Fibroblast of lung (primary cell): ENCODE measurements around the gene TRIM34. TPM values are rescaled to one million over a fixed set of nuclear protein-coding genes. Genes with fewer than 3 reads are reported as not detected.

Experiments
- DNase-seq, 2 donors: peaks; one replicate each; pipeline versions ENCODE4 v3.0.0 to v3.0.0-alpha.2; 2010; ENCODE audit warnings: low read depth in 2 of 2
- H2AFZ ChIP-seq: 2 replicates; pipeline ENCODE4 v1.5.1; 2012; ENCODE audit warnings: low read length, control low read depth, inconsistent platforms
- H3K27ac ChIP-seq: 2 replicates; pipeline ENCODE4 v1.5.1; 2011; ENCODE audit warnings: low read length, control low read depth; ENCODE audit not compliant: insufficient read depth
- H3K27me3 ChIP-seq: 2 replicates; pipeline ENCODE4 v1.5.1; 2011; ENCODE audit warnings: mild to moderate bottlenecking, low read length; ENCODE audit not compliant: control insufficient read depth, insufficient read depth
- H3K36me3 ChIP-seq: 2 replicates; pipeline ENCODE4 v1.5.1; 2011; ENCODE audit warnings: low read length; ENCODE audit not compliant: control insufficient read depth, insufficient read depth
- H3K4me1 ChIP-seq: 2 replicates; pipeline ENCODE4 v1.5.1; 2011; ENCODE audit warnings: low read length; ENCODE audit not compliant: control insufficient read depth, insufficient read depth; ENCODE audit errors: extremely low read depth
- H3K4me2 ChIP-seq: 2 replicates; pipeline ENCODE4 v1.5.1; 2011; ENCODE audit warnings: low read length, control low read depth; ENCODE audit not compliant: insufficient read depth; ENCODE audit errors: extremely low read depth
- H3K4me3 ChIP-seq, 4 experiments: fragments of 200-600 bp in 1 of 4; sonication (generic) in 1 of 4; replicated peaks in 1 of 4; 2 replicates each; pipeline ENCODE4 v1.5.1; 2011 to 2016; ENCODE audit warnings: low read length in 4 of 4, low read depth in 3 of 4, mild to moderate bottlenecking in 3 of 4, control low read depth in 2 of 4, inconsistent platforms in 1 of 4, mixed read lengths in 1 of 4; ENCODE audit not compliant: insufficient read depth in 1 of 4; ENCODE audit errors: control extremely low read depth in 1 of 4
- H3K79me2 ChIP-seq: 2 replicates; pipeline ENCODE4 v1.5.1; 2012; ENCODE audit warnings: mild to moderate bottlenecking, low read length, inconsistent platforms; ENCODE audit not compliant: control insufficient read depth, insufficient read depth
- H3K9ac ChIP-seq: 2 replicates; pipeline ENCODE4 v1.5.1; 2011; ENCODE audit warnings: mild to moderate bottlenecking, low read length, control low read depth; ENCODE audit not compliant: insufficient read depth
- H3K9me3 ChIP-seq: 2 replicates; pipeline ENCODE4 v1.5.1; 2012; ENCODE audit warnings: low read depth, low read length; ENCODE audit not compliant: control insufficient read depth, insufficient read depth
- H4K20me1 ChIP-seq: 2 replicates; pipeline ENCODE4 v1.5.1; 2011; ENCODE audit warnings: low read length; ENCODE audit not compliant: control insufficient read depth, insufficient read depth; ENCODE audit errors: extremely low read depth
- EZH2 ChIP-seq: IDR thresholded peaks from 2 replicates; pipeline ENCODE4 v1.5.1; 2012; ENCODE audit warnings: low read length, control low read depth, mild to moderate bottlenecking; ENCODE audit errors: missing control alignments
- polyA plus RNA-seq, 2 donors: library from polyadenylated mRNA; depleted of rRNA in 1 of 2; stranded (reverse) in 1 of 2; unstranded in 1 of 2; fragments of >200 nt; gene quantifications; 2 replicates each; pipeline ENCODE4 v1.2.1, GENCODE V29; 2011 to 2012; ENCODE audit warnings: missing spikeins in 1 of 2
- total RNA-seq: library from RNA; depleted of rRNA; stranded (reverse); fragments of >200 nt; gene quantifications from 2 replicates; pipeline ENCODE4 v1.2.1, GENCODE V29; 2014
- TF ChIP-seq, protein P1 (sequence below), 2 donors: IDR thresholded peaks in 1 of 2; conservative IDR thresholded peaks in 1 of 2; 1 replicate in 1 of 2; 2 replicates in 1 of 2; pipeline ENCODE4 v1.5.1; 2011 to 2012; ENCODE audit warnings: low read length in 2 of 2, control low read depth in 1 of 2, inconsistent platforms in 1 of 2, low read depth in 1 of 2, mild to moderate bottlenecking in 1 of 2

The TRIM34 gene
- total and polyA plus RNA-seq, 2 donors (not counting 1 experiment from before 2014, with no cell fraction given) = 17.8 to 18.5 TPM

DNA sequence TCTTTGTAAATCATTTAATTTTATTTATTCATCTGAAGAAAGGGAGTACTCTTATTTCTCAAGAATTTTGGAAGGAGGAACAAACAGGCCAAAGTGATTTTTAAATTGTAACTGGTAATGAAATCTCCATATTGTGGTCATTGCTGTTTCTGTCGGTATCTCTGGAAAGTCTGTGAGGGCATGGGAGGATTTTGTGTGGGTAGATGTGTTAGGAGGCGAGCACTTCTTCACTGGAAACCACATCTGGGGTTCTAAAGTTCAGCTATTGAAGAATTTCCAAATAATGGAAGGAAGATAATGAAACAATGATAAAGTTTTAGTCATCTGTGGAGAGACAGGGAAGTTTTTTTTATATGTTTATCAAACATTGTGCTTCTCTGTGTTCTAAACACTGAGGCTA lies 6.6 kb downstream of the TRIM34 start:
- Histone ChIP-seq H3K4me1 (no peaks in the 10 kb centered on the region), H3K36me3 (no peaks in the 10 kb centered on the region), H3K9ac (no peak overlapping the region), H3K4me2 (no peak overlapping the region), H3K4me3 (no peak overlapping the region), H3K79me2 (no peaks in the 10 kb centered on the region), H4K20me1 (no peaks in the 10 kb centered on the region), H2AFZ (no peak overlapping the region), H3K27ac (no peak overlapping the region), H3K9me3 (no peaks in the 10 kb centered on the region), H3K27me3 (no peaks in the 10 kb centered on the region)
- no peak for DNase-seq
- TF ChIP-seq, protein P1, sequence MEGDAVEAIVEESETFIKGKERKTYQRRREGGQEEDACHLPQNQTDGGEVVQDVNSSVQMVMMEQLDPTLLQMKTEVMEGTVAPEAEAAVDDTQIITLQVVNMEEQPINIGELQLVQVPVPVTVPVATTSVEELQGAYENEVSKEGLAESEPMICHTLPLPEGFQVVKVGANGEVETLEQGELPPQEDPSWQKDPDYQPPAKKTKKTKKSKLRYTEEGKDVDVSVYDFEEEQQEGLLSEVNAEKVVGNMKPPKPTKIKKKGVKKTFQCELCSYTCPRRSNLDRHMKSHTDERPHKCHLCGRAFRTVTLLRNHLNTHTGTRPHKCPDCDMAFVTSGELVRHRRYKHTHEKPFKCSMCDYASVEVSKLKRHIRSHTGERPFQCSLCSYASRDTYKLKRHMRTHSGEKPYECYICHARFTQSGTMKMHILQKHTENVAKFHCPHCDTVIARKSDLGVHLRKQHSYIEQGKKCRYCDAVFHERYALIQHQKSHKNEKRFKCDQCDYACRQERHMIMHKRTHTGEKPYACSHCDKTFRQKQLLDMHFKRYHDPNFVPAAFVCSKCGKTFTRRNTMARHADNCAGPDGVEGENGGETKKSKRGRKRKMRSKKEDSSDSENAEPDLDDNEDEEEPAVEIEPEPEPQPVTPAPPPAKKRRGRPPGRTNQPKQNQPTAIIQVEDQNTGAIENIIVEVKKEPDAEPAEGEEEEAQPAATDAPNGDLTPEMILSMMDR (conservative IDR thresholded peaks at IDR 0.05 in 1 of 2, IDR thresholded peaks at IDR 0.05 in 1 of 2; ENCODE audit: low read depth in 1 of 2, low read length in 2 of 2) = no peak
- no peak for TF ChIP-seq EZH2

DNA sequence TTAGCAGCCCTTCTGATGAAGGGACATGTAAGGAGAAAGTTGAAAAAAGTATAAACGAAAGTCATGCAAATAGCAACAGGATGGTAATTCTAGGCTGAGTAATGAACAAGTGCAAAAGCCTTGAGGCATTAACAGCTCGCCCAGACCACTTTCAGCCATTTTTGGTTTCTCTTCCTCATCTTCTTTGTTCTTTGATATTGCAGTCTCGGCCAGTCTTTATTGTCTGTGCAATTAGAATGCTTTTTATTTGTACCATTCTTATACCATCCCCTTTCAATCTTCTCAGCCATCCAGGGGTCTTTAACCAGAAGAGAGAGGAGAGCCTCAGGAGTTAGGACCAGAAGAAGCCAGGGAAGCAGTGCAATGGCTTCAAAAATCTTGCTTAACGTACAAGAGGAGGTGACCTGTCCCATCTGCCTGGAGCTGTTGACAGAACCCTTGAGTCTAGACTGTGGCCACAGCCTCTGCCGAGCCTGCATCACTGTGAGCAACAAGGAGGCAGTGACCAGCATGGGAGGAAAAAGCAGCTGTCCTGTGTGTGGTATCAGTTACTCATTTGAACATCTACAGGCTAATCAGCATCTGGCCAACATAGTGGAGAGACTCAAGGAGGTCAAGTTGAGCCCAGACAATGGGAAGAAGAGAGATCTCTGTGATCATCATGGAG lies 7.3 kb downstream of the TRIM34 start:
- H3K79me2 ChIP-seq = no peaks in the 10 kb centered on the region
- H3K9me3 ChIP-seq = no peaks in the 10 kb centered on the region
- no peak overlapping the region for H3K4me3 ChIP-seq
- TF ChIP-seq, protein P1 (conservative IDR thresholded peaks at IDR 0.05 in 1 of 2, IDR thresholded peaks at IDR 0.05 in 1 of 2; ENCODE audit: low read depth in 1 of 2, low read length in 2 of 2) = no peak
- TF ChIP-seq EZH2 = no peak
- H3K27ac ChIP-seq = no peak overlapping the region
- H3K36me3 ChIP-seq = no peaks in the 10 kb centered on the region
- no peak overlapping the region for H3K9ac ChIP-seq
- no peaks in the 10 kb centered on the region for H4K20me1 ChIP-seq
- H3K4me1 ChIP-seq = no peaks in the 10 kb centered on the region
- H2AFZ ChIP-seq = no peak overlapping the region
- no peaks in the 10 kb centered on the region for H3K27me3 ChIP-seq
- DNase-seq = no peak
- no peak overlapping the region for H3K4me2 ChIP-seq

DNA sequence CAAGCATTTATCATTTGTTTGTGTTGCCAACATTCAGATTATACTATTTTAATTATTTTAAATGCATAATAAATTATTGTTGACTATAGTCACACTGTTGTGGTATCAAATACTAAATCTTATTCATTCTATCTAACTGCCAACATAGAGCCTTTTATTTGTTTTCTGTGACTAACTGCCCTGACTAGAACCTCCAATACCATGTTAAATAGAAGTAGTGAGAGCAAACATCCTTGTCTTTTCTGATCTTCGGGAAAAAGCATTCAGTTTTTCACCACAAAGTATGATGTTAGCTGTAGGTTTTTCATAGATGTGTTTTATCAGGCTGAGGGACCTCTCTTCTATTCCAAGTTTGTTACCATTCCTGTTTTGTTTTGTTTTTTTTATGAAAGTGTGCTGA lies 15.2 kb downstream of the TRIM34 start:
- Histone ChIP-seq H3K4me1 (no peaks in the 10 kb centered on the region), H3K27ac (no peak overlapping the region), H4K20me1 (no peaks in the 10 kb centered on the region), H3K79me2 (no peaks in the 10 kb centered on the region), H3K4me3 (no peak overlapping the region), H3K27me3 (no peaks in the 10 kb centered on the region), H2AFZ (no peak overlapping the region), H3K9me3 (no peaks in the 10 kb centered on the region), H3K9ac (no peak overlapping the region), H3K36me3 (peaks cover 2% of the 10 kb centered on the region), H3K4me2 (no peak overlapping the region)
- DNase-seq = no peak
- TF ChIP-seq, protein P1 (conservative IDR thresholded peaks at IDR 0.05 in 1 of 2, IDR thresholded peaks at IDR 0.05 in 1 of 2; ENCODE audit: low read depth in 1 of 2, low read length in 2 of 2) = no peak
- TF ChIP-seq EZH2 = no peak
